Hepatocyte (in vitro differentiated cells): ENCODE measurements around the gene GINS1. TPM values are rescaled to one million over a fixed set of nuclear protein-coding genes. Genes with fewer than 3 reads are reported as not detected.

Experiments
- DNase-seq: peaks from one replicate; pipeline ENCODE4 v3.0.0-alpha.2; 2016; ENCODE audit warnings: low spot score
- H2AFZ ChIP-seq: fragments of 200-600 bp; sonication (generic); 2 replicates; pipeline ENCODE4 v1.6.0; 2016; ENCODE audit warnings: antibody characterized with exemption, mild to moderate bottlenecking
- H3K27ac ChIP-seq: fragments of 200-600 bp; sonication (generic); 2 replicates; pipeline ENCODE4 v1.5.1; 2016; ENCODE audit warnings: mild to moderate bottlenecking
- H3K27me3 ChIP-seq: fragments of 200-600 bp; sonication (generic); 2 replicates; pipeline ENCODE4 v1.6.1; 2016
- H3K36me3 ChIP-seq: fragments of 200-600 bp; sonication (generic); replicated peaks from 2 replicates; pipeline ENCODE4 v1.5.1; 2016; ENCODE audit warnings: low read depth; ENCODE audit not compliant: insufficient read depth
- H3K4me1 ChIP-seq: fragments of 200-600 bp; sonication (generic); 2 replicates; pipeline ENCODE4 v1.5.1; 2016; ENCODE audit warnings: mild to moderate bottlenecking, moderate library complexity; ENCODE audit not compliant: insufficient read depth
- H3K4me2 ChIP-seq: fragments of 200-600 bp; sonication (generic); 2 replicates; pipeline ENCODE4 v1.6.0; 2016
- H3K4me3 ChIP-seq: fragments of 200-600 bp; sonication (generic); 2 replicates; pipeline ENCODE4 v1.5.1; 2016; ENCODE audit warnings: mild to moderate bottlenecking
- H3K79me2 ChIP-seq: fragments of 200-600 bp; sonication (generic); 2 replicates; pipeline ENCODE4 v1.6.0; 2017; ENCODE audit warnings: mild to moderate bottlenecking
- H3K9me2 ChIP-seq: fragments of 200-600 bp; sonication (generic); replicated peaks from 2 replicates; pipeline ENCODE4 v1.6.0; 2017; ENCODE audit warnings: mild to moderate bottlenecking; ENCODE audit not compliant: insufficient read depth
- H3K9me3 ChIP-seq: fragments of 200-600 bp; sonication (generic); 2 replicates; pipeline ENCODE4 v1.5.1; 2016; ENCODE audit warnings: low read depth, mild to moderate bottlenecking
- H4K20me1 ChIP-seq: fragments of 200-600 bp; sonication (generic); 2 replicates; pipeline ENCODE4 v1.6.0; 2016; ENCODE audit warnings: mild to moderate bottlenecking; ENCODE audit not compliant: insufficient read depth, poor library complexity, severe bottlenecking
- CTCF ChIP-seq: fragments of 200-600 bp; sonication (generic); IDR thresholded peaks from 2 replicates; pipeline ENCODE4 v1.5.1; 2016; ENCODE audit warnings: antibody characterized with exemption, mild to moderate bottlenecking; ENCODE audit not compliant: poor library complexity
- EZH2 ChIP-seq: fragments of 200-600 bp; sonication (generic); IDR thresholded peaks from 2 replicates; pipeline ENCODE4 v1.6.1; 2016; ENCODE audit warnings: antibody characterized with exemption, mild to moderate bottlenecking, borderline replicate concordance
- EZH2phosphoT487 ChIP-seq: fragments of 200-600 bp; sonication (generic); IDR thresholded peaks from one replicate; pipeline ENCODE4 v1.6.1; 2018; ENCODE audit warnings: antibody characterized with exemption, mild to moderate bottlenecking, low read depth, moderate library complexity; ENCODE audit not compliant: unreplicated experiment, severe bottlenecking
- WGBS: methylation state at CpG from one replicate; pipeline ENCODE4 v1.1.6; 2016; ENCODE audit warnings: low lambda C conversion rate; ENCODE audit errors: missing lambda C conversion rate; 5-methylcytosine and 5-hydroxymethylcytosine counted together
- polyA plus RNA-seq: library from polyadenylated mRNA; unstranded; fragments of >200 nt; fragmentation: Nextera tagmentation; extraction: Ambion mirVana; gene quantifications from 2 replicates; pipeline ENCODE4 v1.2.1, GENCODE V29; 2016
- total RNA-seq: library from RNA; depleted of rRNA; stranded (reverse); fragments of >200 nt; gene quantifications from 2 replicates; pipeline ENCODE4 v1.2.3, GENCODE V29; 2014

Gene GINS1
- total and polyA plus RNA-seq, 2 experiments from 2014 or later = 6.5 to 7.6 TPM

GRCh38 chr20:25493137-25493536 is 85.7 kb downstream of the GINS1 start:
- H4K20me1 ChIP-seq = no peaks in the 10 kb centered on the region
- no peaks in the 10 kb centered on the region for H3K4me1 ChIP-seq
- H3K27me3 ChIP-seq = no peaks in the 10 kb centered on the region
- 93% methylated on average over 10 of the region's 10 CpGs for WGBS
- H3K9me3 ChIP-seq = no peaks in the 10 kb centered on the region
- H3K4me2 ChIP-seq = no peak overlapping the region
- no peaks in the 10 kb centered on the region for H3K79me2 ChIP-seq
- no peak overlapping the region for H3K4me3 ChIP-seq
- H3K27ac ChIP-seq = no peak overlapping the region
- TF ChIP-seq EZH2 (no peak), EZH2phosphoT487 (no peak), CTCF (no peak)
- no peak for DNase-seq
- H3K9me2 ChIP-seq = no peaks in the 10 kb centered on the region
- H2AFZ ChIP-seq = no peak overlapping the region
- no peaks in the 10 kb centered on the region for H3K36me3 ChIP-seq

- no peak overlapping the region for H3K4me3 ChIP-seq
- H2AFZ ChIP-seq = no peak overlapping the region
- H3K4me1 ChIP-seq = no peaks in the 10 kb centered on the region
- no peaks in the 10 kb centered on the region for H3K27me3 ChIP-seq
- no peaks in the 10 kb centered on the region for H4K20me1 ChIP-seq
- DNase-seq = no peak
- no peak overlapping the region for H3K27ac ChIP-seq
- H3K4me2 ChIP-seq = no peak overlapping the region
- no peaks in the 10 kb centered on the region for H3K9me2 ChIP-seq
- H3K36me3 ChIP-seq = no peaks in the 10 kb centered on the region
- no peaks in the 10 kb centered on the region for H3K9me3 ChIP-seq
- WGBS = 96% methylated on average over 6 of the region's 10 CpGs
- no peak for TF ChIP-seq EZH2phosphoT487
- no peaks in the 10 kb centered on the region for H3K79me2 ChIP-seq
Observed at GRCh38 chr20:25493748-25494505, 86.5 kb downstream of the GINS1 start.

- Histone ChIP-seq H3K9me2 (no peaks in the 10 kb centered on the region), H3K36me3 (no peaks in the 10 kb centered on the region), H3K9me3 (no peaks in the 10 kb centered on the region), H3K4me1 (no peaks in the 10 kb centered on the region), H3K27ac (no peak overlapping the region), H3K27me3 (no peaks in the 10 kb centered on the region), H2AFZ (no peak overlapping the region), H3K79me2 (no peaks in the 10 kb centered on the region), H3K4me3 (no peak overlapping the region), H3K4me2 (no peak overlapping the region), H4K20me1 (no peaks in the 10 kb centered on the region)
- no peak for TF ChIP-seq EZH2phosphoT487
- TF ChIP-seq CTCF = no peak
- TF ChIP-seq EZH2 = no peak
- WGBS = 97% methylated on average over 17 of the region's 17 CpGs
- no peak for DNase-seq
Observed at GRCh38 chr20:25494506-25495188, 87.2 kb downstream of the GINS1 start.

- no peaks in the 10 kb centered on the region for H3K9me3 ChIP-seq
- H3K79me2 ChIP-seq = no peaks in the 10 kb centered on the region
- TF ChIP-seq EZH2 = no peak
- no peak for TF ChIP-seq CTCF
- TF ChIP-seq EZH2phosphoT487 = no peak
- H3K27ac ChIP-seq = no peak overlapping the region
- no peak overlapping the region for H2AFZ ChIP-seq
- no peak for DNase-seq
- no peaks in the 10 kb centered on the region for H3K36me3 ChIP-seq
- no peak overlapping the region for H3K4me2 ChIP-seq
- no peaks in the 10 kb centered on the region for H3K27me3 ChIP-seq
- no peaks in the 10 kb centered on the region for H3K4me1 ChIP-seq
- H3K4me3 ChIP-seq = no peak overlapping the region
- H4K20me1 ChIP-seq = no peaks in the 10 kb centered on the region
- WGBS = 94% methylated on average over 16 of the region's 18 CpGs
- no peaks in the 10 kb centered on the region for H3K9me2 ChIP-seq
Observed at GRCh38 chr20:25495189-25495824, 87.8 kb downstream of the GINS1 start.
